Measurements from ENCODE around the gene P2RX5.

DNA sequence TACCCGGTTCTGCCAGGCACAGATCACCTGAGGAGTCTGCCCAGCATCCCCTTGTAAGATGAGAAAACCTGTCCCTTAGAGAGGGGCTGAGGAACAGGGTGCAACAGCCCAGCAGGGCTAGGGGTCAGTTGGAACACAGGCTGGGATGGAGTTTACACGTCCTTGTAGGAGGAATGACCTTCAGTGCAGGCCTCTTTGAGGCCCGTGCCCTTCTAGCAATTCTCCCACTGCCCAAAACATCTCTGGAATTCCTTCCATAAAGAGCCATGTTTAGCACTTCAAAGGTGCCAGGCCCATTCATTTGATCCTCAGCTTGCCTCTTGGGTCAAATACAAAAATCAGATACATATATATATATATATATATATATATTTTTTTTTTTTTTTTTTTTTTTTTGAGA, 54.9 kb downstream of the P2RX5 start:
- TF ChIP-seq EZH2 (IDR thresholded peaks at IDR 0.05; ENCODE audit: low read depth, unreplicated experiment) (no peak), POLR2AphosphoS5 (IDR thresholded peaks at IDR 0.05; ENCODE audit: low read depth) (no peak), CREB1 (CRISPR knock-in tag; IDR thresholded peaks at IDR 0.05; ENCODE audit: low read depth) (no peak)
- TF ChIP-seq, protein P1, sequence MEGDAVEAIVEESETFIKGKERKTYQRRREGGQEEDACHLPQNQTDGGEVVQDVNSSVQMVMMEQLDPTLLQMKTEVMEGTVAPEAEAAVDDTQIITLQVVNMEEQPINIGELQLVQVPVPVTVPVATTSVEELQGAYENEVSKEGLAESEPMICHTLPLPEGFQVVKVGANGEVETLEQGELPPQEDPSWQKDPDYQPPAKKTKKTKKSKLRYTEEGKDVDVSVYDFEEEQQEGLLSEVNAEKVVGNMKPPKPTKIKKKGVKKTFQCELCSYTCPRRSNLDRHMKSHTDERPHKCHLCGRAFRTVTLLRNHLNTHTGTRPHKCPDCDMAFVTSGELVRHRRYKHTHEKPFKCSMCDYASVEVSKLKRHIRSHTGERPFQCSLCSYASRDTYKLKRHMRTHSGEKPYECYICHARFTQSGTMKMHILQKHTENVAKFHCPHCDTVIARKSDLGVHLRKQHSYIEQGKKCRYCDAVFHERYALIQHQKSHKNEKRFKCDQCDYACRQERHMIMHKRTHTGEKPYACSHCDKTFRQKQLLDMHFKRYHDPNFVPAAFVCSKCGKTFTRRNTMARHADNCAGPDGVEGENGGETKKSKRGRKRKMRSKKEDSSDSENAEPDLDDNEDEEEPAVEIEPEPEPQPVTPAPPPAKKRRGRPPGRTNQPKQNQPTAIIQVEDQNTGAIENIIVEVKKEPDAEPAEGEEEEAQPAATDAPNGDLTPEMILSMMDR (conservative IDR thresholded peaks at IDR 0.05; ENCODE audit: low read depth in 2 of 2), result no peak

Measured in GM23338 (cell line).